Adrenal gland (tissue), 5 donors: ENCODE results near the gene ZSCAN5B.
"Not testable (repeated sequence)": the region's sequence is repeated elsewhere in the genome, so short reads cannot be mapped to it uniquely, and the experiment has no call there.

Experiments
- POLR2A ChIP-seq, 2 donors: fragments of 450-650 bp; IDR thresholded peaks; one replicate each; pipeline ENCODE4 v1.6.1; 2017; ENCODE audit warnings: antibody characterized with exemption in 2 of 2, mild to moderate bottlenecking in 2 of 2, moderate library complexity in 1 of 2
- TF ChIP-seq, protein P1 (sequence below), 6 experiments: fragments of 450-650 bp in 4 of 6; fragments of 200-600 bp in 2 of 6; sonication (generic) in 1 of 6; IDR thresholded peaks; 1 replicate in 5 of 6; 2 replicates in 1 of 6; pipeline versions ENCODE4 v1.5.1 to v1.8.0; 2016 to 2021; ENCODE audit warnings: antibody characterized with exemption in 6 of 6, mild to moderate bottlenecking in 2 of 6, moderate library complexity in 1 of 6
- donor health status: DM: no; HTN: no; CAD: no.

DNA sequence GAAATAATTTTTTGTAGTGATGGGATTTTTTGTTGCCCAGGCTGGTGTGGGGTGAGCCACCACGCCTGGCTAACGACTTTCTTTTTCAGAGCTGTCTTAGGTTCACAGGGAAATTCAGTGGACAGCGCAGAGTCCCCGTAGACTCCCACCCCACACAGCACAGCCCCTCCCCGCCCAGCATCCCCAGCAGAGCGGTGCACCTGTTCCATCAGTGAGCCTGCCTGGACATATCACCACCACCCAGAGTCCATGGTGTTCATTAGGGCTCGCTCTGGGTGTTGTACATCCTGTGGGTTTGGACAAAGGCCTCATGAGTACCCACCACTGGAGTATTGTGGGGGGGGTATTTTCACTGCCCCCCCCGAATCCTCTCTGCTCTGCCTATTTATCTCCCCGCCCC is 12.5 kb upstream of the ZSCAN5B start:
- TF ChIP-seq, protein P1, sequence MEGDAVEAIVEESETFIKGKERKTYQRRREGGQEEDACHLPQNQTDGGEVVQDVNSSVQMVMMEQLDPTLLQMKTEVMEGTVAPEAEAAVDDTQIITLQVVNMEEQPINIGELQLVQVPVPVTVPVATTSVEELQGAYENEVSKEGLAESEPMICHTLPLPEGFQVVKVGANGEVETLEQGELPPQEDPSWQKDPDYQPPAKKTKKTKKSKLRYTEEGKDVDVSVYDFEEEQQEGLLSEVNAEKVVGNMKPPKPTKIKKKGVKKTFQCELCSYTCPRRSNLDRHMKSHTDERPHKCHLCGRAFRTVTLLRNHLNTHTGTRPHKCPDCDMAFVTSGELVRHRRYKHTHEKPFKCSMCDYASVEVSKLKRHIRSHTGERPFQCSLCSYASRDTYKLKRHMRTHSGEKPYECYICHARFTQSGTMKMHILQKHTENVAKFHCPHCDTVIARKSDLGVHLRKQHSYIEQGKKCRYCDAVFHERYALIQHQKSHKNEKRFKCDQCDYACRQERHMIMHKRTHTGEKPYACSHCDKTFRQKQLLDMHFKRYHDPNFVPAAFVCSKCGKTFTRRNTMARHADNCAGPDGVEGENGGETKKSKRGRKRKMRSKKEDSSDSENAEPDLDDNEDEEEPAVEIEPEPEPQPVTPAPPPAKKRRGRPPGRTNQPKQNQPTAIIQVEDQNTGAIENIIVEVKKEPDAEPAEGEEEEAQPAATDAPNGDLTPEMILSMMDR (IDR thresholded peaks at IDR 0.05) = not testable (repeated sequence)
- not testable (repeated sequence) for TF ChIP-seq POLR2A (IDR thresholded peaks at IDR 0.05)
